HG03025 (cell line): ENCODE results near the gene RNF222.
"Not testable (repeated sequence)": the region's sequence is repeated elsewhere in the genome, so short reads cannot be mapped to it uniquely, and the experiment has no call there.

ENCODE experiments used
- ATAC-seq: cut with Tn5 transposase; IDR thresholded peaks from one replicate; pipeline ENCODE4 v1.9.1; 2021; ENCODE audit warnings: mild to moderate bottlenecking, moderate library complexity; ENCODE audit not compliant: unreplicated experiment, low FRiP score

RNF222 gene

GRCh38 chr17:8350339-8350738 is 47.3 kb downstream of the RNF222 start:
- ATAC-seq = no peak

GRCh38 chr17:8347001-8347400 is 50.6 kb downstream of the RNF222 start:
- not testable (repeated sequence) for ATAC-seq

- no peak for ATAC-seq
Observed at GRCh38 chr17:8345951-8346665, 51.5 kb downstream of the RNF222 start.

- no peak for ATAC-seq
Observed at GRCh38 chr17:8345052-8345690, 52.5 kb downstream of the RNF222 start.

- ATAC-seq = no peak
Observed at GRCh38 chr17:8341456-8341855, 56.2 kb downstream of the RNF222 start.
